HepG2 (cell line): ENCODE measurements around the gene TMCC1. TPM values are rescaled to one million over a fixed set of nuclear protein-coding genes. Genes with fewer than 3 reads are reported as not detected.
A peak's percentile ranks its signal among the peaks of the same experiment; 100 is the strongest.

Experiments used
- DR1 ChIP-seq: sonication (generic); formaldehyde crosslinking; IDR thresholded peaks from 2 replicates; pipeline ENCODE4 v1.8.0; 2021; ENCODE audit warnings: mild to moderate bottlenecking, missing genetic modification reagents, inconsistent platforms
- E2F2 ChIP-seq: sonication (generic); formaldehyde crosslinking; IDR thresholded peaks from 2 replicates; pipeline ENCODE4 v1.4.0; 2020; ENCODE audit warnings: missing genetic modification reagents, borderline replicate concordance
- FOSL1 ChIP-seq: sonication (generic); formaldehyde crosslinking; IDR thresholded peaks from 2 replicates; pipeline ENCODE4 v1.9.0; 2021; ENCODE audit warnings: missing genetic modification reagents, borderline replicate concordance
- GLI4 ChIP-seq: sonication (generic); formaldehyde crosslinking; IDR thresholded peaks from 2 replicates; pipeline ENCODE4 v1.5.1; 2020; ENCODE audit warnings: missing genetic modification reagents, mild to moderate bottlenecking, moderate library complexity, borderline replicate concordance
- IRX3 ChIP-seq: sonication (generic); formaldehyde crosslinking; IDR thresholded peaks from 2 replicates; pipeline ENCODE4 v1.8.1; 2023; ENCODE audit warnings: mild to moderate bottlenecking, low read depth, missing genetic modification reagents, borderline replicate concordance
- MAFK ChIP-seq, 2 experiments: IDR thresholded peaks in 1 of 2; conservative IDR thresholded peaks in 1 of 2; 2 replicates each; pipeline ENCODE4 v1.6.1; 2011; ENCODE audit warnings: improper control_type of control experiment in 2 of 2, low read length in 2 of 2
- MAZ ChIP-seq, 2 experiments: sonication (generic) in 1 of 2; formaldehyde crosslinking in 1 of 2; IDR thresholded peaks; 2 replicates each; pipeline versions ENCODE4 v1.5.0 to v1.6.1; 2012 to 2020; ENCODE audit warnings: low read depth in 2 of 2, mild to moderate bottlenecking in 2 of 2, borderline replicate concordance in 1 of 2, improper control_type of control experiment in 1 of 2, low read length in 1 of 2, missing genetic modification reagents in 1 of 2, moderate library complexity in 1 of 2
- MXD1 ChIP-seq: sonication (generic); formaldehyde crosslinking; IDR thresholded peaks from 2 replicates; pipeline ENCODE4 v1.4.0; 2020; ENCODE audit warnings: mild to moderate bottlenecking, missing genetic modification reagents
- NCOA1 ChIP-seq: sonication (generic); formaldehyde crosslinking; IDR thresholded peaks from 2 replicates; pipeline ENCODE4 v1.9.0; 2021; ENCODE audit warnings: missing genetic modification reagents
- PHF20 ChIP-seq: sonication (generic); formaldehyde crosslinking; IDR thresholded peaks from 2 replicates; pipeline ENCODE4 v1.5.0; 2020; ENCODE audit warnings: mild to moderate bottlenecking, missing genetic modification reagents
- POGZ ChIP-seq: sonication (generic); formaldehyde crosslinking; IDR thresholded peaks from 2 replicates; pipeline ENCODE4 v1.4.0; 2020; ENCODE audit warnings: mild to moderate bottlenecking, missing genetic modification reagents
- POLR2A ChIP-seq, 2 experiments: IDR thresholded peaks; 2 replicates each; pipeline ENCODE4 v1.6.1; 2011; ENCODE audit warnings: low read depth in 2 of 2, low read length in 2 of 2, mild to moderate bottlenecking in 1 of 2, moderate library complexity in 1 of 2; ENCODE audit not compliant: insufficient read depth in 1 of 2
- RFX5 ChIP-seq: IDR thresholded peaks from 2 replicates; pipeline ENCODE4 v1.6.1; 2011; ENCODE audit warnings: low read depth, low read length, improper control_type of control experiment
- SNAPC4 ChIP-seq: sonication (generic); formaldehyde crosslinking; IDR thresholded peaks from 2 replicates; pipeline ENCODE4 v1.4.0; 2020; ENCODE audit warnings: mild to moderate bottlenecking, missing genetic modification reagents
- SPEN ChIP-seq: sonication (generic); formaldehyde crosslinking; IDR thresholded peaks from 2 replicates; pipeline ENCODE4 v1.5.1; 2020; ENCODE audit warnings: low read depth, mild to moderate bottlenecking, missing genetic modification reagents
- SRY ChIP-seq: sonication (generic); formaldehyde crosslinking; IDR thresholded peaks from 2 replicates; pipeline ENCODE4 v1.8.0; 2022; ENCODE audit warnings: mild to moderate bottlenecking, missing genetic modification reagents
- TAF1 ChIP-seq: sonication (generic); formaldehyde crosslinking; IDR thresholded peaks from 2 replicates; pipeline ENCODE4 v1.4.0; 2020; ENCODE audit warnings: missing genetic modification reagents
- TOPORS ChIP-seq: sonication (generic); formaldehyde crosslinking; IDR thresholded peaks from 2 replicates; pipeline ENCODE4 v1.8.0; 2023; ENCODE audit warnings: mild to moderate bottlenecking, missing genetic modification reagents
- ZBTB42 ChIP-seq: sonication (generic); formaldehyde crosslinking; IDR thresholded peaks from 2 replicates; pipeline ENCODE4 v1.5.0; 2020; ENCODE audit warnings: mild to moderate bottlenecking, missing genetic modification reagents
- ZIK1 ChIP-seq: sonication (generic); formaldehyde crosslinking; IDR thresholded peaks from 2 replicates; pipeline ENCODE4 v1.5.0; 2020; ENCODE audit warnings: mild to moderate bottlenecking, low read depth, missing genetic modification reagents, borderline replicate concordance
- ZNF383 ChIP-seq: sonication (generic); formaldehyde crosslinking; IDR thresholded peaks from 2 replicates; pipeline ENCODE4 v1.4.0; 2020; ENCODE audit warnings: missing genetic modification reagents, mild to moderate bottlenecking, borderline replicate concordance
- ZNF546 ChIP-seq: sonication (generic); formaldehyde crosslinking; conservative IDR thresholded peaks from 2 replicates; pipeline ENCODE4 v1.8.1; 2023; ENCODE audit warnings: mild to moderate bottlenecking, missing genetic modification reagents
- ZNF703 ChIP-seq: sonication (generic); formaldehyde crosslinking; IDR thresholded peaks from 2 replicates; pipeline ENCODE4 v1.5.1; 2020; ENCODE audit warnings: missing genetic modification reagents, mild to moderate bottlenecking, moderate library complexity, borderline replicate concordance
- polyA plus RNA-seq, 8 experiments: library from polyadenylated mRNA; depleted of rRNA in 3 of 8; stranded (reverse) in 7 of 8; unstranded in 1 of 8; fragments of >200 nt; fragmentation: Illumina TruSeq in 4 of 8; extraction: Trizol in 4 of 8; gene quantifications; 2 replicates each; pipeline versions ENCODE4 v1.2.1 to v1.2.3, GENCODE V29; 2011 to 2016; ENCODE audit warnings: low read depth in 4 of 8, missing spikeins in 1 of 8, mixed read lengths in 1 of 8; ENCODE audit not compliant: insufficient read depth in 1 of 8
- total RNA-seq, 5 experiments: library from RNA; depleted of rRNA; stranded (reverse); fragments of >200 nt; fragmentation: Illumina TruSeq; extraction: Trizol; gene quantifications; 2 replicates each; pipeline ENCODE4 v1.2.3, GENCODE V29; 2016; ENCODE audit warnings: low read depth in 1 of 5

The TMCC1 gene
- total and polyA plus RNA-seq, 2 of the 13 experiments (the other 11 are each of a cell fraction or from before 2014, with no cell fraction given): 12.1 to 264 TPM

GRCh38 chr3:129892857-129893580 is 492 bp downstream of the TMCC1 start (continued):
- TF ChIP-seq ZNF703 (CRISPR knock-in tag) (no peak), ZBTB42 (CRISPR knock-in tag) (no peak), E2F2 (no peak), TAF1 (CRISPR knock-in tag) (peak; percentile 48), RFX5 (no peak), MAFK (conservative IDR thresholded peaks at IDR 0.05 in 1 of 2, IDR thresholded peaks at IDR 0.05 in 1 of 2; ENCODE audit: low read length in 2 of 2) (no peak), GLI4 (0 out of 2 replicates have a peak, but pooled peaks have one; percentile 53), IRX3 (no peak; the same call in 1 of the 2 replicates), PHF20 (CRISPR knock-in tag) (no peak), ZNF383 (no peak), ZIK1 (CRISPR knock-in tag) (0 out of 2 replicates have a peak, but pooled peaks have one; percentile 27), MXD1 (peak; percentile 44; the same call in 1 of the 2 replicates), FOSL1 (CRISPR knock-in tag) (no peak), POLR2A (IDR thresholded peaks at IDR 0.05; ENCODE audit: insufficient read depth in 1 of 2, low read depth in 2 of 2, low read length in 2 of 2) (peak in 1 of 2 experiments; percentile 73; a peak in 3 of 4 replicates), TOPORS (CRISPR knock-in tag) (no peak), MAZ (IDR thresholded peaks at IDR 0.05; ENCODE audit: borderline replicate concordance, low read depth, low read length) (peak; percentile 76; the same call in 1 of the 2 replicates), MAZ (CRISPR knock-in tag; IDR thresholded peaks at IDR 0.05; ENCODE audit: low read depth) (peak; percentile 85), SRY (CRISPR knock-in tag) (peak; percentile 72; the same call in 1 of the 2 replicates), SNAPC4 (CRISPR knock-in tag) (0 out of 2 replicates have a peak, but pooled peaks have one; percentile 37), SPEN (CRISPR knock-in tag) (peak; percentile 77), NCOA1 (CRISPR knock-in tag) (no peak), DR1 (CRISPR knock-in tag) (no peak), ZNF546 (peak; percentile 81; the same call in 1 of the 2 replicates), POGZ (CRISPR knock-in tag) (no peak)
